ENCODE data around the gene RGS14.

DNA sequence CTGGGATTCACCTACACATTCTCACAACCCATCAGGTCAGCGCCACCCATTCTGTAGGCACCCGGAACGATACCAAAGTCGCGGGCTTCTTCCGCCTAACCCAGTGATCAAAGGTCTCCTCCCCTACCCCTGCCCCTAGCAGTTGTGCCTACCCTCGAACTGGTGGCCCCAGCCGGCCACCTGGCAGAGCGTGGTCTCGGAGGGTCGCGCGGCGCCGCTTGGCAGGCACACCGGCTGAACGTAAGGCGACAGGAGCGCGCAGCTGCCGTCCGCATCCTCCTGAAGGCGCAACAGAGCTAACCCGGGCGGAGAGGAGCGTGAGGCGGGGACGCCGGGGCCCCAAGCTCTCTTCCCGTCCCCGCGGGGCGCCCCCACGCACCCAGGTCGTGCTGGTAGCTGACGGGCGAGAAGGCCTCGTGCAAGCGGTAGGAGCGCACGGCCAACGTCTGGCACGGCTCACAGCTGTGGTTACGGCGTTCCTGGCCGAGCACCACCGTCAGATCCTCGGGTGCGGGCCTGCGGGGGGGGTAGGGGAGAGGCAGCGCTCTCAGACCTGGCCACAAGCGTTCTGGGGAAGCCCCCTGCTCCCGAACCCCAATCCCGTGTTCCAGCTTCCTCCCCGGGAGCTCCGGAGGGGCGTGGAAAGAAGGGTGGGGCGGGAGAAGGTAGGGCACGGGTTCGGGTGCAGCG is 45.5 kb downstream of the RGS14 start:
- TF ChIP-seq CTCF (IDR thresholded peaks at IDR 0.05) (no peak), ZFX (IDR thresholded peaks at IDR 0.05; ENCODE audit: borderline replicate concordance) (no peak)
